BLaER1 (cell line): Measurements from ENCODE around the gene FOS.
A peak's percentile ranks its signal among the peaks of the same experiment; 100 is the strongest.

Source experiments
- H3K27ac ChIP-seq: shearing (Covaris generic); formaldehyde crosslinking; 2 replicates; pipeline ENCODE4 v1.8.1; 2022
- H3K27me3 ChIP-seq: shearing (Covaris generic); formaldehyde crosslinking; 2 replicates; pipeline ENCODE4 v1.8.1; 2022
- H3K36me3 ChIP-seq: shearing (Covaris generic); formaldehyde crosslinking; 2 replicates; pipeline ENCODE4 v1.8.1; 2022
- H3K4me1 ChIP-seq: shearing (Covaris generic); formaldehyde crosslinking; 2 replicates; pipeline ENCODE4 v1.8.1; 2022
- H3K4me2 ChIP-seq: shearing (Covaris generic); formaldehyde crosslinking; 2 replicates; pipeline ENCODE4 v1.8.1; 2022
- H3K4me3 ChIP-seq: shearing (Covaris generic); formaldehyde crosslinking; 2 replicates; pipeline ENCODE4 v1.8.1; 2022
- H3K9ac ChIP-seq: shearing (Covaris generic); formaldehyde crosslinking; 2 replicates; pipeline ENCODE4 v1.8.1; 2022
- H3K9me3 ChIP-seq: shearing (Covaris generic); formaldehyde crosslinking; 2 replicates; pipeline ENCODE4 v1.8.1; 2022
- H4K20me1 ChIP-seq: shearing (Covaris generic); formaldehyde crosslinking; 2 replicates; pipeline ENCODE4 v1.8.1; 2022
- Cebpa-rat ChIP-seq: shearing (Covaris generic); IDR thresholded peaks from 2 replicates; pipeline ENCODE4 v1.8.1; 2022

FOS gene

DNA sequence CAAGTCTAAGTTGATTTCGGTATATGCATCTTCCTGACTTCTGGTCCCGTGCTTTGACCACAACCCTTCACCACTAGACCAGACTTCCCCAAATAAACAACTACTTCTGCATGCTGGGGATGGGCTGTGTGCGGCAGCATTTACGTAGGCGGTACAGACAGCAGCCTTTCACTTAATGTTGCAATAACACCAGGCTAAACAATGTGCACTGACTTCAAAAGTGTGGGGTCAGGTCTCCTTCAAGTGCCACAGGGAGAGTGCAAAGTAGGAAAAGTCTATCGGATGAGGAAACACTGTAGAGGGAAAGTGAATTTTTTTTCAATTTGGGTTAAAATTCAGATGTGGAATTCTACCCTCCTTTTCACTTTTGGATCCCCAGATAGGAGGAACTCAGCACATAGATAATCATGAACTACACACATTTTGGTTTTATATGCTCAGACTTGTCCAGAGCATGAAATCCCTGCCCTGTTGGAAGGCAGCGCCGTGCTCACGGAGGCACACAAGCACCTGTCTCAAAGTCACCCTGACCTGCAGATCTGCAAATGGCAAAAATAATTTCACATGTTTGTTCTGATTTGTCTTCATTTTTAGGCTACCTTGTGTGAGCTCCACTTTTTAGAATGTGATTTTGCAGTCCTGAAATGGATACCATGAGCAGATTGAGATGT lies 3.6 kb upstream of the FOS start:
- H3K27me3 ChIP-seq = peaks cover 38% of the 10 kb centered on the region
- peak overlapping the region; percentile 95 for H3K4me2 ChIP-seq
- no peak overlapping the region for H3K9ac ChIP-seq
- H3K4me1 ChIP-seq = peaks cover 60% of the 10 kb centered on the region
- peaks cover 13% of the 10 kb centered on the region for H4K20me1 ChIP-seq
- H3K36me3 ChIP-seq = no peaks in the 10 kb centered on the region
- 0 out of 2 replicates have a peak, but pooled peaks have one; percentile 59 for TF ChIP-seq Cebpa-rat
- no peak overlapping the region for H3K4me3 ChIP-seq
- no peaks in the 10 kb centered on the region for H3K9me3 ChIP-seq
- H3K27ac ChIP-seq = no peak overlapping the region; the same call in 1 of the 2 replicates

GRCh38 chr14:75275598-75275997 lies 3.0 kb upstream of the FOS start:
- Histone ChIP-seq H3K27ac (no peak overlapping the region), H3K9me3 (no peaks in the 10 kb centered on the region), H3K4me3 (no peak overlapping the region), H3K27me3 (peaks cover 43% of the 10 kb centered on the region), H4K20me1 (peaks cover 19% of the 10 kb centered on the region), H3K4me1 (peaks cover 62% of the 10 kb centered on the region), H3K36me3 (peaks cover 2% of the 10 kb centered on the region; the same call in 1 of the 2 replicates), H3K9ac (no peak overlapping the region), H3K4me2 (peak overlapping the region; percentile 95)
- no peak for TF ChIP-seq Cebpa-rat

- Histone ChIP-seq H3K27me3 (peaks cover 52% of the 10 kb centered on the region), H3K4me1 (peaks cover 62% of the 10 kb centered on the region), H3K4me3 (peak overlapping the region; percentile 73), H3K9me3 (no peaks in the 10 kb centered on the region), H3K27ac (peak overlapping the region; percentile 43; the same call in 1 of the 2 replicates), H3K36me3 (peaks cover 12% of the 10 kb centered on the region; the same call in 1 of the 2 replicates), H4K20me1 (peaks cover 29% of the 10 kb centered on the region), H3K9ac (peak overlapping the region; percentile 72), H3K4me2 (peak overlapping the region; percentile 95)
- no peak for TF ChIP-seq Cebpa-rat
Measured at GRCh38 chr14:75277008-75277814, 1.4 kb upstream of the FOS start.

DNA sequence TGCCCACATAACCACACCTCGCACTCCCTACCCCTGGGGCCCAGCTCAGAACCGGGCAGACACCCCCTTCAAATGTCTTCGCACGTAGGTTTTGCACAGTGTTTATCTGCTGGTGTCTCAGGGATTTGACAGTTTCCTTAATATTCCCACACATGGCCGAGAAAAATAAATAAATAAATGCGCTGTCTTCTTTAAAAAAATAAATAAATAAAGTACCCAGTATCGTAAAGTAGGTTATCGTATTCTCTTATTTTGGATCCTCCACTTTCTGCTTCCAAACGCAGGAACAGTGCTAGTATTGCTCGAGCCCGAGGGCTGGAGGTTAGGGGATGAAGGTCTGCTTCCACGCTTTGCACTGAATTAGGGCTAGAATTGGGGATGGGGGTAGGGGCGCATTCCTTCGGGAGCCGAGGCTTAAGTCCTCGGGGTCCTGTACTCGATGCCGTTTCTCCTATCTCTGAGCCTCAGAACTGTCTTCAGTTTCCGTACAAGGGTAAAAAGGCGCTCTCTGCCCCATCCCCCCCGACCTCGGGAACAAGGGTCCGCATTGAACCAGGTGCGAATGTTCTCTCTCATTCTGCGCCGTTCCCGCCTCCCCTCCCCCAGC lies 710 bp upstream of the FOS start:
- peaks cover 12% of the 10 kb centered on the region; the same call in 1 of the 2 replicates for H3K36me3 ChIP-seq
- TF ChIP-seq Cebpa-rat = no peak
- H3K4me2 ChIP-seq = peak overlapping the region; percentile 95
- H3K4me1 ChIP-seq = peaks cover 62% of the 10 kb centered on the region
- peak overlapping the region; percentile 73 for H3K4me3 ChIP-seq
- peak overlapping the region; percentile 43; the same call in 1 of the 2 replicates for H3K27ac ChIP-seq
- H3K27me3 ChIP-seq = peaks cover 52% of the 10 kb centered on the region
- H4K20me1 ChIP-seq = peaks cover 29% of the 10 kb centered on the region
- H3K9ac ChIP-seq = peak overlapping the region; percentile 72
- no peaks in the 10 kb centered on the region for H3K9me3 ChIP-seq

DNA sequence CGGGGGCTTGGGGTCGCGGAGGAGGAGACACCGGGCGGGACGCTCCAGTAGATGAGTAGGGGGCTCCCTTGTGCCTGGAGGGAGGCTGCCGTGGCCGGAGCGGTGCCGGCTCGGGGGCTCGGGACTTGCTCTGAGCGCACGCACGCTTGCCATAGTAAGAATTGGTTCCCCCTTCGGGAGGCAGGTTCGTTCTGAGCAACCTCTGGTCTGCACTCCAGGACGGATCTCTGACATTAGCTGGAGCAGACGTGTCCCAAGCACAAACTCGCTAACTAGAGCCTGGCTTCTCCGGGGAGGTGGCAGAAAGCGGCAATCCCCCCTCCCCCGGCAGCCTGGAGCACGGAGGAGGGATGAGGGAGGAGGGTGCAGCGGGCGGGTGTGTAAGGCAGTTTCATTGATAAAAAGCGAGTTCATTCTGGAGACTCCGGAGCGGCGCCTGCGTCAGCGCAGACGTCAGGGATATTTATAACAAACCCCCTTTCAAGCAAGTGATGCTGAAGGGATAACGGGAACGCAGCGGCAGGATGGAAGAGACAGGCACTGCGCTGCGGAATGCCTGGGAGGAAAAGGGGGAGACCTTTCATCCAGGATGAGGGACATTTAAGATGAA lies 630 bp downstream of the FOS start:
- Histone ChIP-seq H3K27me3 (peaks cover 52% of the 10 kb centered on the region), H3K4me1 (peaks cover 51% of the 10 kb centered on the region), H3K4me3 (peak overlapping the region; percentile 73), H3K27ac (peak overlapping the region; percentile 99; the same call in 1 of the 2 replicates), H3K9ac (peak overlapping the region; percentile 95), H3K9me3 (no peaks in the 10 kb centered on the region), H3K4me2 (peak overlapping the region; percentile 95), H3K36me3 (peaks cover 12% of the 10 kb centered on the region; the same call in 1 of the 2 replicates), H4K20me1 (peaks cover 29% of the 10 kb centered on the region)
- no peak for TF ChIP-seq Cebpa-rat

DNA sequence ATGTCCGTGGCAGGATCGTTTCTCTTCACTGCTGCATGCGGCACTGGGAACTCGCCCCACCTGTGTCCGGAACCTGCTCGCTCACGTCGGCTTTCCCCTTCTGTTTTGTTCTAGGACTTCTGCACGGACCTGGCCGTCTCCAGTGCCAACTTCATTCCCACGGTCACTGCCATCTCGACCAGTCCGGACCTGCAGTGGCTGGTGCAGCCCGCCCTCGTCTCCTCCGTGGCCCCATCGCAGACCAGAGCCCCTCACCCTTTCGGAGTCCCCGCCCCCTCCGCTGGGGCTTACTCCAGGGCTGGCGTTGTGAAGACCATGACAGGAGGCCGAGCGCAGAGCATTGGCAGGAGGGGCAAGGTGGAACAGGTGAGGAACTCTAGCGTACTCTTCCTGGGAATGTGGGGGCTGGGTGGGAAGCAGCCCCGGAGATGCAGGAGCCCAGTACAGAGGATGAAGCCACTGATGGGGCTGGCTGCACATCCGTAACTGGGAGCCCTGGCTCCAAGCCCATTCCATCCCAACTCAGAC lies 1.2 kb downstream of the FOS start:
- Histone ChIP-seq H3K4me1 (peaks cover 45% of the 10 kb centered on the region), H3K4me2 (peak overlapping the region; percentile 95), H3K36me3 (peaks cover 12% of the 10 kb centered on the region; the same call in 1 of the 2 replicates), H4K20me1 (peaks cover 29% of the 10 kb centered on the region), H3K27me3 (peaks cover 52% of the 10 kb centered on the region), H3K4me3 (peak overlapping the region; percentile 73), H3K27ac (no peak overlapping the region), H3K9me3 (no peaks in the 10 kb centered on the region), H3K9ac (peak overlapping the region; percentile 95)
- no peak for TF ChIP-seq Cebpa-rat

- Histone ChIP-seq H3K4me3 (peak overlapping the region; percentile 73; the same call in 1 of the 2 replicates), H3K27me3 (peaks cover 52% of the 10 kb centered on the region), H4K20me1 (peaks cover 29% of the 10 kb centered on the region), H3K27ac (no peak overlapping the region), H3K36me3 (peaks cover 12% of the 10 kb centered on the region; the same call in 1 of the 2 replicates), H3K9ac (no peak overlapping the region), H3K9me3 (no peaks in the 10 kb centered on the region), H3K4me2 (peak overlapping the region; percentile 95), H3K4me1 (peaks cover 40% of the 10 kb centered on the region)
- TF ChIP-seq Cebpa-rat = no peak
Measured at GRCh38 chr14:75280291-75280830, 1.7 kb downstream of the FOS start.

DNA sequence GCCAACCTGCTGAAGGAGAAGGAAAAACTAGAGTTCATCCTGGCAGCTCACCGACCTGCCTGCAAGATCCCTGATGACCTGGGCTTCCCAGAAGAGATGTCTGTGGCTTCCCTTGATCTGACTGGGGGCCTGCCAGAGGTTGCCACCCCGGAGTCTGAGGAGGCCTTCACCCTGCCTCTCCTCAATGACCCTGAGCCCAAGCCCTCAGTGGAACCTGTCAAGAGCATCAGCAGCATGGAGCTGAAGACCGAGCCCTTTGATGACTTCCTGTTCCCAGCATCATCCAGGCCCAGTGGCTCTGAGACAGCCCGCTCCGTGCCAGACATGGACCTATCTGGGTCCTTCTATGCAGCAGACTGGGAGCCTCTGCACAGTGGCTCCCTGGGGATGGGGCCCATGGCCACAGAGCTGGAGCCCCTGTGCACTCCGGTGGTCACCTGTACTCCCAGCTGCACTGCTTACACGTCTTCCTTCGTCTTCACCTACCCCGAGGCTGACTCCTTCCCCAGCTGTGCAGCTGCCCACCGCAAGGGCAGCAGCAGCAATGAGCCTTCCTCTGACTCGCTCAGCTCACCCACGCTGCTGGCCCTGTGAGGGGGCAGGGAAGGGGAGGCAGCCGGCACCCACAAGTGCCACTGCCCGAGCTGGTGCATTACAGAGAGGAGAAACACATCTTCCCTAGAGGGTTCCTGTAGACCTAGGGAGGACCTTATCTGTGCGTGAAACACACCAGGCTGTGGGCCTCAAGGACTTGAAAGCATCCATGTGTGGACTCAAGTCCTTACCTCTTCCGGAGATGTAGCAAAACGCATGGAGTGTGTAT lies 2.4 kb downstream of the FOS start:
- no peak overlapping the region for H3K4me3 ChIP-seq
- no peak overlapping the region for H3K4me2 ChIP-seq
- H3K27ac ChIP-seq = no peak overlapping the region

More for the DNA sequence above, 2.4 kb downstream of the FOS start:
- H4K20me1 ChIP-seq = peaks cover 29% of the 10 kb centered on the region
- no peak for TF ChIP-seq Cebpa-rat
- peaks cover 48% of the 10 kb centered on the region for H3K27me3 ChIP-seq
- peaks cover 33% of the 10 kb centered on the region for H3K4me1 ChIP-seq
- no peaks in the 10 kb centered on the region for H3K9me3 ChIP-seq
- H3K9ac ChIP-seq = no peak overlapping the region
- peaks cover 12% of the 10 kb centered on the region; the same call in 1 of the 2 replicates for H3K36me3 ChIP-seq
